Panc1 (cell line): ENCODE measurements around the gene B4GAT1.

Experiments used
- SIN3A ChIP-seq: IDR thresholded peaks from 2 replicates; pipeline ENCODE4 v1.6.1; 2012; ENCODE audit warnings: low read depth, mild to moderate bottlenecking, low read length, moderate library complexity, borderline replicate concordance; ENCODE audit not compliant: insufficient read depth
- TF ChIP-seq, protein P1 (sequence below): fragments of 450-650 bp; IDR thresholded peaks from 2 replicates; pipeline ENCODE4 v1.5.1; 2017; ENCODE audit warnings: mild to moderate bottlenecking

DNA sequence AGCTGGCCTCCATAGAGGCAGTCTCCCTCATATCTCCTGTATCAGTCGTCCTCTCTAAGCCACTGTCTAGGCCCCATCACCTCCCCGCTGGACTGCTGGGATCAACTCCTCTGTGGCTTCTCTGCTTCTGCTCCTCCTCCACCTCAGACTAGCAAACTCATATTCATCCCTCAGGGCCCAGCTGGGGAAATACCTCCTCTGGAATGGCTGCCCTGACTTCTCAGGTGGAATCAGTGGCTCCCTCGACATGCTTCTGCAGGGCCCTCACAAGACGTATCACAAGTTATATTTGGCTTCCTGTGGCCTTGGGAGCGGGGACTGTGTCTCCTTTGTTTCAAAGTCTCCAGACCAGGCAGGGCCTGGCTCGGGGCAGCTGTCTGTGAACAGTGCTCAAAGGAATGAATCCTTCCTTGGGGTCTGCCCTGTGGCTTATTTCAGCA lies 14.1 kb upstream of the B4GAT1 start:
- TF ChIP-seq, protein P1, sequence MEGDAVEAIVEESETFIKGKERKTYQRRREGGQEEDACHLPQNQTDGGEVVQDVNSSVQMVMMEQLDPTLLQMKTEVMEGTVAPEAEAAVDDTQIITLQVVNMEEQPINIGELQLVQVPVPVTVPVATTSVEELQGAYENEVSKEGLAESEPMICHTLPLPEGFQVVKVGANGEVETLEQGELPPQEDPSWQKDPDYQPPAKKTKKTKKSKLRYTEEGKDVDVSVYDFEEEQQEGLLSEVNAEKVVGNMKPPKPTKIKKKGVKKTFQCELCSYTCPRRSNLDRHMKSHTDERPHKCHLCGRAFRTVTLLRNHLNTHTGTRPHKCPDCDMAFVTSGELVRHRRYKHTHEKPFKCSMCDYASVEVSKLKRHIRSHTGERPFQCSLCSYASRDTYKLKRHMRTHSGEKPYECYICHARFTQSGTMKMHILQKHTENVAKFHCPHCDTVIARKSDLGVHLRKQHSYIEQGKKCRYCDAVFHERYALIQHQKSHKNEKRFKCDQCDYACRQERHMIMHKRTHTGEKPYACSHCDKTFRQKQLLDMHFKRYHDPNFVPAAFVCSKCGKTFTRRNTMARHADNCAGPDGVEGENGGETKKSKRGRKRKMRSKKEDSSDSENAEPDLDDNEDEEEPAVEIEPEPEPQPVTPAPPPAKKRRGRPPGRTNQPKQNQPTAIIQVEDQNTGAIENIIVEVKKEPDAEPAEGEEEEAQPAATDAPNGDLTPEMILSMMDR: no peak
- TF ChIP-seq SIN3A: no peak
